ENCODE measurements around the gene SPP2.

SPP2 gene

DNA sequence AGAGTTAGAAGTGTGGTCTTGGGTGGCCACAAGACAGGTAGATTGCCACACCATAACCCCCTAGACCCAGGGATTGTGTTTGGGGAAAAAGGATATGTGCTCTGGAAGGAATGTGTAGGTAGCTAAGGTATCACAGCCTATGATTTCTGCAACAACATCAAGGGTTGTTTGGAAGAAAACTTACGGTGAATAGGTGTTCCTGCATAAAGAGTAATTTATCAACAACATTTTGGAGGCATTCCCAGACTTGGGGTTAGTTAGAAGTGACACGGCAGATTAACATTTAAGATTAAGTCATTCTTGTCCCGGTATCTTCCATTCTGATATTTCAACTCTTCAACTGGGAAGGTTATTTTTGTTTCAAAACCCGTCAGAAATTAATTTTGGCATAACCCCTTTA is 65.5 kb downstream of the SPP2 start:
- Histone ChIP-seq H3K4me1 (ENCODE audit: control insufficient read depth, insufficient read depth, low read length, poor library complexity, severe bottlenecking) (no peaks in the 10 kb centered on the region), H3K27ac (ENCODE audit: low read depth, low read length, severe bottlenecking) (no peak overlapping the region), H3K9me3 (ENCODE audit: control insufficient read depth, low read length) (no peaks in the 10 kb centered on the region), H3K36me3 (ENCODE audit: control insufficient read depth, insufficient read depth, low read length) (no peaks in the 10 kb centered on the region), H3K4me3 (ENCODE audit: extremely low read depth, insufficient read depth, low read length, poor library complexity, severe bottlenecking) (no peak overlapping the region)
- WGBS, 2 experiments (ENCODE audit: insufficient coverage in 2 of 2), result 88 to 91% methylated on average over 3 to 4 of the region's 4 CpGs

GRCh38 chr2:234121999-234122398 is 71.5 kb downstream of the SPP2 start:
- 100% methylated on average over 1 of the region's 1 CpG; no CpG with 5 or more reads in 1 of the 2 experiments for WGBS, 2 experiments (ENCODE audit: insufficient coverage in 2 of 2)
- Histone ChIP-seq H3K9me3 (ENCODE audit: control insufficient read depth, low read length) (no peaks in the 10 kb centered on the region), H3K36me3 (ENCODE audit: control insufficient read depth, insufficient read depth, low read length) (no peaks in the 10 kb centered on the region), H3K4me3 (ENCODE audit: extremely low read depth, insufficient read depth, low read length, poor library complexity, severe bottlenecking) (no peak overlapping the region), H3K27ac (ENCODE audit: low read depth, low read length, severe bottlenecking) (no peak overlapping the region), H3K4me1 (ENCODE audit: control insufficient read depth, insufficient read depth, low read length, poor library complexity, severe bottlenecking) (no peaks in the 10 kb centered on the region)

DNA sequence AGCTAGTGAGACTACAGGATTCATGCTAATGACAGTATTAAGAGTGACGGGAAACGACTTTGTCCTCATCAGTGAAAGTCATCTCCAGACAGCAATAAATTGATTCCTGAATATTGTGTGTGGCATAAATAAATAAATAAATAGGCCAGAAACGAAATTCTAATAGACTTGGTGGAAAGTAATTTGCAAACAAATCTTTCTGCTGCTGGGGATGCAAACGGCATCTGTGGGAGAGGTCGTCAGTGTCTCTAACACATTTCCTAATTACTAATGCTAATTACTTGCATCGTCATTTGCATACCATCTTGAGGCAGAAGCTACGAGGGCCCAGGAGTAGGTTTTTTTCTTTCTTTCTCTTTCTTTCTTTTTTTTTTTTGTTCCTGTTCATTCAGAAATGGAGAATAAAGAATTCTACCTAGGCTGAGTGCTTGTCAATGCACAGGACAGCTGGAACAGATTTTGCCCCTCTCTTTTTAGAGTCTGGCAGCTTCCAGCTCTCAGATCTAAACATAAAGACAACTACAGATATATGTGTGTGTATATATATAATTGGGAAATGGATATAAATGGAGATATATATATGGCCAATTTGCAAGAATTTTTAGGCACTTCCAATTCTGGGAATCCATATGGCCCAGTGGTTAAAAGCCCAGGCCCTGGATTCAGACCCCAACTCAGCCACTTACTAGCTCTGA is 75.1 kb downstream of the SPP2 start:
- no peak overlapping the region for H3K27ac ChIP-seq (ENCODE audit: low read depth, low read length, severe bottlenecking)
- H3K4me3 ChIP-seq (ENCODE audit: extremely low read depth, insufficient read depth, low read length, poor library complexity, severe bottlenecking), result no peak overlapping the region
- WGBS, 2 experiments (ENCODE audit: insufficient coverage in 2 of 2), result 58 to 60% methylated on average over 2 to 4 of the region's 7 CpGs
- no peaks in the 10 kb centered on the region for H3K9me3 ChIP-seq (ENCODE audit: control insufficient read depth, low read length)
- H3K4me1 ChIP-seq (ENCODE audit: control insufficient read depth, insufficient read depth, low read length, poor library complexity, severe bottlenecking), result no peaks in the 10 kb centered on the region
- no peaks in the 10 kb centered on the region for H3K36me3 ChIP-seq (ENCODE audit: control insufficient read depth, insufficient read depth, low read length)

DNA sequence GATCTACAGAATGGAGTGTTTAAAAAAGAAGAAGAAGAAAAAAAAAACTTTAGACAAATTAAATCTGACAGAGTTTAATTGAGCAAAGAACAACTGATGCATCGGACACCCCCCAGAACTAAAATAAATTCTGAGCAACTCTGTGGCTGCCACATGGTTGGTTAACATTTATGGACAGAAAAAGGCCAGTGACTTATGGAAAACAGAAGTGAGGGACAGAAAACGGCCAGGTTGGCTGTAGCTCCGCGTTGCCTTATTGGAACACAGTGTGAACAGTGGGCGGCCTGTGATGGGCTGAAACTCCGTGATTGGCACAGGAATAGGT is 75.6 kb downstream of the SPP2 start:
- 90 to 92% methylated on average over 4 of the region's 6 CpGs for WGBS, 2 experiments (ENCODE audit: insufficient coverage in 2 of 2)
- no peak overlapping the region for H3K27ac ChIP-seq (ENCODE audit: low read depth, low read length, severe bottlenecking)
- H3K9me3 ChIP-seq (ENCODE audit: control insufficient read depth, low read length), result no peaks in the 10 kb centered on the region
- no peaks in the 10 kb centered on the region for H3K36me3 ChIP-seq (ENCODE audit: control insufficient read depth, insufficient read depth, low read length)
- no peak overlapping the region for H3K4me3 ChIP-seq (ENCODE audit: extremely low read depth, insufficient read depth, low read length, poor library complexity, severe bottlenecking)
- H3K4me1 ChIP-seq (ENCODE audit: control insufficient read depth, insufficient read depth, low read length, poor library complexity, severe bottlenecking), result no peaks in the 10 kb centered on the region

All from mesodermal cell (in vitro differentiated cells).